GM23338 (cell line): ENCODE data around the gene CCDC80. TPM values are rescaled to one million over a fixed set of nuclear protein-coding genes. Genes with fewer than 3 reads are reported as not detected.

ENCODE experiments used
- ATAC-seq: fragments of 200-7000 bp; cut with Tn5 transposase; 3 replicates; pipeline ENCODE4 v1.9.1; 2020
- DNase-seq: peaks from one replicate; pipeline ENCODE4 v3.0.0-alpha.2; 2015; ENCODE audit warnings: low spot score
- H2AFZ ChIP-seq: fragments of 200-600 bp; sonication (generic); 2 replicates; pipeline ENCODE4 v1.8.0; 2016; ENCODE audit warnings: antibody characterized with exemption, mild to moderate bottlenecking, moderate library complexity
- H3F3A ChIP-seq: fragments of 200-600 bp; sonication (generic); replicated peaks from 2 replicates; pipeline ENCODE4 v1.8.0; 2017; ENCODE audit warnings: antibody characterized with exemption, mixed run types, low read depth
- H3K27ac ChIP-seq: fragments of 200-600 bp; sonication (generic); 2 replicates; pipeline ENCODE4 v1.6.1; 2016; ENCODE audit warnings: low read depth
- H3K27me3 ChIP-seq: fragments of 200-600 bp; sonication (generic); 2 replicates; pipeline ENCODE4 v1.8.0; 2016; ENCODE audit warnings: mild to moderate bottlenecking, mixed run types, moderate library complexity; ENCODE audit not compliant: insufficient read depth
- H3K36me3 ChIP-seq: fragments of 200-600 bp; sonication (generic); 2 replicates; pipeline ENCODE4 v1.8.0; 2016; ENCODE audit warnings: mild to moderate bottlenecking; ENCODE audit not compliant: insufficient read depth
- H3K4me1 ChIP-seq: fragments of 200-600 bp; sonication (generic); 2 replicates; pipeline ENCODE4 v1.8.0; 2016; ENCODE audit warnings: mild to moderate bottlenecking, moderate library complexity; ENCODE audit not compliant: insufficient read depth
- H3K4me2 ChIP-seq: fragments of 200-600 bp; sonication (generic); 2 replicates; pipeline ENCODE4 v1.7.1; 2017; ENCODE audit warnings: mixed run types
- H3K4me3 ChIP-seq: fragments of 200-600 bp; sonication (generic); 2 replicates; pipeline ENCODE4 v1.6.1; 2016; ENCODE audit warnings: mixed run types
- H3K79me2 ChIP-seq: fragments of 200-600 bp; sonication (generic); replicated peaks from 2 replicates; pipeline ENCODE4 v1.8.0; 2017; ENCODE audit warnings: mild to moderate bottlenecking; ENCODE audit not compliant: insufficient read depth
- H3K9me2 ChIP-seq: fragments of 200-600 bp; sonication (generic); 2 replicates; pipeline ENCODE4 v1.8.0; 2017; ENCODE audit not compliant: insufficient read depth
- H4K20me1 ChIP-seq: fragments of 200-600 bp; sonication (generic); replicated peaks from 2 replicates; pipeline ENCODE4 v1.8.0; 2017; ENCODE audit warnings: mild to moderate bottlenecking; ENCODE audit not compliant: insufficient read depth
- H3K27ac Mint-ChIP-seq: 2 replicates; pipeline ENCODE4 v1.8.0; 2020; ENCODE audit warnings: inconsistent platforms, mild to moderate bottlenecking, moderate library complexity, mixed read lengths
- H3K27me3 Mint-ChIP-seq: 3 replicates; pipeline ENCODE4 v1.8.0; 2022; ENCODE audit warnings: low read depth, mild to moderate bottlenecking, moderate library complexity, mixed read lengths, inconsistent platforms; ENCODE audit not compliant: insufficient read depth, poor library complexity
- H3K36me3 Mint-ChIP-seq: 3 replicates; pipeline ENCODE4 v1.8.0; 2021; ENCODE audit warnings: low read depth, mild to moderate bottlenecking, inconsistent platforms, moderate library complexity, mixed read lengths
- H3K4me1 Mint-ChIP-seq: 3 replicates; pipeline ENCODE4 v1.8.0; 2020; ENCODE audit warnings: mild to moderate bottlenecking, inconsistent platforms, mixed read lengths
- H3K4me3 Mint-ChIP-seq: 3 replicates; pipeline ENCODE4 v1.8.0; 2021; ENCODE audit warnings: moderate library complexity, mild to moderate bottlenecking, inconsistent platforms, mixed read lengths
- H3K9me3 Mint-ChIP-seq: 3 replicates; pipeline ENCODE4 v1.8.0; 2020; ENCODE audit warnings: moderate library complexity, mild to moderate bottlenecking, inconsistent platforms, mixed read lengths
- STAT1 ChIP-seq: IDR thresholded peaks from one replicate; pipeline ENCODE4 v1.6.1; 2016; ENCODE audit warnings: antibody characterized with exemption; ENCODE audit not compliant: unreplicated experiment
- polyA plus RNA-seq: library from polyadenylated mRNA; unstranded; fragments of >200 nt; fragmentation: Nextera tagmentation; extraction: Ambion mirVana; gene quantifications from 2 replicates; pipeline ENCODE4 v1.2.1, GENCODE V29; 2016
- total RNA-seq: library from RNA; depleted of rRNA; stranded (reverse); fragments of >200 nt; shearing (Covaris generic); gene quantifications from 2 replicates; pipeline ENCODE4 v1.2.3, GENCODE V29; 2014; rRNA removed
- TF ChIP-seq, protein P1 (sequence below), 2 experiments: fragments of 200-600 bp in 1 of 2; sonication (generic) in 1 of 2; conservative IDR thresholded peaks; 2 replicates each; pipeline versions ENCODE4 v1.5.1 to v1.6.1; 2016 to 2017; ENCODE audit warnings: antibody characterized with exemption in 2 of 2, low read depth in 2 of 2, mild to moderate bottlenecking in 2 of 2, moderate library complexity in 1 of 2

The CCDC80 gene
- total and polyA plus RNA-seq, 2 experiments from 2014 or later = 5.4 to 6.7 TPM

GRCh38 chr3:112550859-112551258, 90.1 kb downstream of the CCDC80 start:
- no peaks in the 10 kb centered on the region for H3K4me1 Mint-ChIP-seq

More at GRCh38 chr3:112550859-112551258, 90.1 kb downstream of the CCDC80 start:
- peaks cover 46% of the 10 kb centered on the region for H3K79me2 ChIP-seq
- peak; percentile 61 for ATAC-seq
- H3K36me3 Mint-ChIP-seq = peaks cover 27% of the 10 kb centered on the region
- H3K4me3 Mint-ChIP-seq = no peak overlapping the region
- H3K9me3 Mint-ChIP-seq = peaks cover 4% of the 10 kb centered on the region; the same call in 1 of the 3 replicates
- H3K27ac Mint-ChIP-seq = no peak overlapping the region
- DNase-seq = peak; percentile 60
- H2AFZ ChIP-seq = no peak overlapping the region
- H3K9me2 ChIP-seq = no peaks in the 10 kb centered on the region
- no peaks in the 10 kb centered on the region for H3K27me3 Mint-ChIP-seq
- H3K36me3 ChIP-seq = peaks cover 12% of the 10 kb centered on the region
- H3F3A ChIP-seq = no peaks in the 10 kb centered on the region
- no peak overlapping the region for H3K4me2 ChIP-seq
- H3K4me3 ChIP-seq = no peak overlapping the region
- H3K27ac ChIP-seq = no peak overlapping the region
- TF ChIP-seq, protein P1, sequence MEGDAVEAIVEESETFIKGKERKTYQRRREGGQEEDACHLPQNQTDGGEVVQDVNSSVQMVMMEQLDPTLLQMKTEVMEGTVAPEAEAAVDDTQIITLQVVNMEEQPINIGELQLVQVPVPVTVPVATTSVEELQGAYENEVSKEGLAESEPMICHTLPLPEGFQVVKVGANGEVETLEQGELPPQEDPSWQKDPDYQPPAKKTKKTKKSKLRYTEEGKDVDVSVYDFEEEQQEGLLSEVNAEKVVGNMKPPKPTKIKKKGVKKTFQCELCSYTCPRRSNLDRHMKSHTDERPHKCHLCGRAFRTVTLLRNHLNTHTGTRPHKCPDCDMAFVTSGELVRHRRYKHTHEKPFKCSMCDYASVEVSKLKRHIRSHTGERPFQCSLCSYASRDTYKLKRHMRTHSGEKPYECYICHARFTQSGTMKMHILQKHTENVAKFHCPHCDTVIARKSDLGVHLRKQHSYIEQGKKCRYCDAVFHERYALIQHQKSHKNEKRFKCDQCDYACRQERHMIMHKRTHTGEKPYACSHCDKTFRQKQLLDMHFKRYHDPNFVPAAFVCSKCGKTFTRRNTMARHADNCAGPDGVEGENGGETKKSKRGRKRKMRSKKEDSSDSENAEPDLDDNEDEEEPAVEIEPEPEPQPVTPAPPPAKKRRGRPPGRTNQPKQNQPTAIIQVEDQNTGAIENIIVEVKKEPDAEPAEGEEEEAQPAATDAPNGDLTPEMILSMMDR (conservative IDR thresholded peaks at IDR 0.05; ENCODE audit: low read depth in 2 of 2) = peak; percentile 24 to 30; a peak in 3 of 4 replicates
- TF ChIP-seq STAT1 = no peak
- H4K20me1 ChIP-seq = no peaks in the 10 kb centered on the region; the same call in 1 of the 2 replicates
- H3K4me1 ChIP-seq = no peaks in the 10 kb centered on the region
- H3K27me3 ChIP-seq = no peaks in the 10 kb centered on the region

Other genes with a start within 250 kb of the CCDC80 start
- not detected in 2 replicates for gene BTLA, start 141.7 kb downstream of the CCDC80 start, total RNA-seq
- gene BTLA, start 141.7 kb downstream of the CCDC80 start, polyA plus RNA-seq = 0.44 TPM in 1 of 2 replicates, not detected in the other
- 64.1 and 68.1 TPM in 2 replicates for gene ATG3, start 79.2 kb downstream of the CCDC80 start, total RNA-seq
- gene ATG3, start 79.2 kb downstream of the CCDC80 start, polyA plus RNA-seq = 75.9 and 93.9 TPM in 2 replicates
- 40.4 and 56.4 TPM in 2 replicates for gene SLC35A5, start 79.1 kb downstream of the CCDC80 start, total RNA-seq
- gene SLC35A5, start 79.1 kb downstream of the CCDC80 start, polyA plus RNA-seq = 15.5 and 19.9 TPM in 2 replicates
- gene CD200R1L, start 205.7 kb upstream of the CCDC80 start, total RNA-seq = not detected in 2 replicates
- not detected in 2 replicates for gene CD200R1L, start 205.7 kb upstream of the CCDC80 start, polyA plus RNA-seq